Measurements from ENCODE around the gene TBX10.

DNA sequence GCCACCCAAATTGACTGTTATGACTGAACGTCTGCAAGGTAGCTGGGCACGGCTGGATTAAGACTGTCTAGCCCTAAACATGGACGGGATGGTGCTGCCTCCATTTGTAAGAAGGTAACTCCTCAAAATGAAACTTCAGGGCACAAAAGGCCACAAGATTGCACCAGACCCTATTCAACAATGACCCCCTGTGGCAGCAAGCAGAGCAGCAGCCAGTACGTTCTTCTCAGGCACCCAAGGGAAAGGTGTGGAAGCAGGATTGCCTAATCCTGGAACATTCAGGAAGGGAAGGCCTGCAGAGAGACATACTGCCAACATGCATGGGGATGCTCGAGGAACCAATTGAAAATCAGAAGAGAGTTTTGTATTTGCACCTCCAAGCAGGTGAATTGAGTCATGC is 4.5 kb upstream of the TBX10 start:
- no peak for TF ChIP-seq GATA3 (IDR thresholded peaks at IDR 0.05; ENCODE audit: low read depth, low read length)
- no peak for TF ChIP-seq GATA2 (IDR thresholded peaks at IDR 0.05; ENCODE audit: low read depth, low read length)
